ENCODE measurements around the gene CD248.
"Not testable (repeated sequence)": the region's sequence is repeated elsewhere in the genome, so short reads cannot be mapped to it uniquely, and the experiment has no call there.

CD248 gene

DNA sequence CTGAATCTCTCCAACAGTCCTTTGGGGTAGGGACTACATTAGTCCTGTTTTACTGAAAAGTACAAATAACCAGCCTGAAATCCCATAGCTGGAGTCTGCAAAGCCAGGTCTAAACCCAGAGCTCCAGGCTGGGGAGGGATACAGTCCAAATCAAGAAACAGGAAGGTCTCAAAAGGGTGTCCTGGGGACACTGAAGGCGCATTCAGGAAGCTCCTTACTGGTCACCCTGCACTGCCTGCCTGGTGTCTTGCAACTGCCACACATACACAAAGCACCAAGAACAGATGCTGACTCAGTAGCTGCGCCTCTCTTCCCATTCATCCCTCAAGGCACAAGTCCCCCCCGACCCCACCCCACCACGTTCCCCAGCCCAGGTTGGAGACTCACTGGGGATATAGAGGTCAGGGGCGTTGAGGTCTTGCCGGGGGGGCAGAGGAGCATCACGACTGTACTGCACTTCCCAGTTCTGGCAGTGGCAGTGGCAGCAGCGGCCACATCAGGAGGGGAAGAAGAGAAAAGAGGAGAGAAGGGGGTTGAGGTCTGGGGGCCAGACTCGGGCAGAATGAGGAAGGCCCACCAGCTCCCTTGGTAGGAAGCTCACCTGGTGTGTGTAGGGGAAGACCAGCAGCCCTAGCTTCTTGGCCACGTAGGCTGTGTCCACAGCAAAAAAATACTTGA lies 29.5 kb downstream of the CD248 start:
- DNase-seq = no peak

- DNase-seq = no peak
Observed at GRCh38 chr11:66286699-66287098, 30.1 kb downstream of the CD248 start.

GRCh38 chr11:66285250-66285947 lies 31.4 kb downstream of the CD248 start:
- DNase-seq = no peak

DNA sequence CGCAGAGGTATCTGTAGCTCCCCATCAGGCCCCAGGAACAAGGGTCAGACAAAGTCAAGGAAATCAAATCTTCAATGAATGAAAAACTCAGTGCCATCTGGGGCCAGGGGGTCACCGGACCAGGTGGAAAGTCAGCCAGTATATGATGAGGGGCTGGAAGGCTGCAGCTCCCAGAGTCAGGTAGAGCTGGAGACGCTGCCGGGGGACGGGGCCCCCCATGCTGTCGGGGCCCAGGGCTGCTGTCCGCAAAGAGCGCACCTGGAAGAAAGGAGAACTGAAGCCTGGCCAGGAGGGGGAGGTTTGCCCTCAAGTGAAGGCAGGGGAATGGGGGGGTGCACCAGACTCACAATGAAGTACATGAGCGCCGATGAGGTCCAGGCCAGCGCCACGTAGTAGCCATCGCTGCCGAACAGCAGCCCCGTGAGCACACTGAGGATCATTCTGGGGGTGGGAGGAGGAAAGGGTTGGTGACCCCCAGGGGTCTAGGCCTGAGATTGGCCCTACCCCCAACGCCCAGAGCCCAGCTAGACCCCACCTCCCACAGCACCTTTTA lies 32.2 kb downstream of the CD248 start:
- DNase-seq = no peak

DNA sequence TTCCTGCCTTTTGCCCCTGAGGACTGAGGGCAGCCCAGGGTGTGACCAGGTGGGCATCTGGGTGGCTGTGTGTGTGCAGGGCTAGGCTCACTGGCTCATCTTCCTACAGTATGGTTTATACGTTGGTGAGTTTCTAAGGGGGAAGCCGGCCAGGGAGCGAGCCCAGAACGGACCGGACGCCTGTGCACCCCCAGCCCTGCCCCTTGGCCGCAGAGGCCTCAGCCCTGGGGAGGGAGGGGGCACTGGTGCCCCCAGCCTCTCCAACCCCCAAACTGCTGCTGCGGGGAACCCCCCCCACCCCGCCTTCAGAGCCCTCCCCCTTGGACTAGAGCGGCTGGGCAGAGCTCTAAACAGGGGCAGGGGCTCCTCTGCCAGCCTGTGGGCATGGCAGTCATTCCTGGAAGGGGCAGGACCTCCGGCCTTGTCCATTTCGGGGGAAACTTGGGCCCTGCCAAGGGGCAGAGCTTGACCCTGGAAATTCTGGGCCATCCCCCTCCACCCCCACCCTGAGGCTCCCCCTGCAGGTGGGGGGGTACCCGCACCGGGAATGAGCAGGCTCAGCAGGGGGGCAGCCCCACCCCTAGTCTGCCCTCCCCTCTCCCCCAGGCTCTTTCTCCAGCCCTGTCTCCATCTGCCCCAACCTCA lies 33.3 kb downstream of the CD248 start:
- no peak for DNase-seq

GRCh38 chr11:66282468-66283455 lies 34.1 kb downstream of the CD248 start:
- peak; percentile 93 for DNase-seq

GRCh38 chr11:66281776-66282467 lies 34.9 kb downstream of the CD248 start:
- DNase-seq = no peak

- DNase-seq = no peak
Observed at GRCh38 chr11:66281001-66281400, 35.8 kb downstream of the CD248 start.

DNA sequence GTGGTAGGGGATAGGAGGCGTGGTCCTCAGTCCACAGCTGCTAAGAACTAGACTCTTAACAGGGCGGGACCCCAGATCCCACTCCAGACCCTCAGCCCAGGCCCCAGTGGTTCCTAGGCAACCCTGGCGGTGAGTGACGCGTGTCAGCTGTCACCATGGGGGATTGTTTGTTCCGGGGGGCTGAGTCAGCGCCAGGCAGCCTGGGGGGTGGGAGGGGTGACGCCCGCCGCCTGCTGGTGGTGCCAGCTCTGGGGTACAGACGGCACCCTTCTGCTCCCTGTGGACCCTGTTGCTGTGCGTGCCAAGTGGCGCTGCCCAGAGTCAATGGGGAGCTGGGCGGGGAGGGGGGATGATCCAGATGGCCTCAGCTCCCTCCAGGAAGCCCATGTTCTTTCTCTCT lies 36.4 kb downstream of the CD248 start:
- no peak for DNase-seq

GRCh38 chr11:66279092-66279734 lies 37.6 kb downstream of the CD248 start:
- DNase-seq = no peak

DNA sequence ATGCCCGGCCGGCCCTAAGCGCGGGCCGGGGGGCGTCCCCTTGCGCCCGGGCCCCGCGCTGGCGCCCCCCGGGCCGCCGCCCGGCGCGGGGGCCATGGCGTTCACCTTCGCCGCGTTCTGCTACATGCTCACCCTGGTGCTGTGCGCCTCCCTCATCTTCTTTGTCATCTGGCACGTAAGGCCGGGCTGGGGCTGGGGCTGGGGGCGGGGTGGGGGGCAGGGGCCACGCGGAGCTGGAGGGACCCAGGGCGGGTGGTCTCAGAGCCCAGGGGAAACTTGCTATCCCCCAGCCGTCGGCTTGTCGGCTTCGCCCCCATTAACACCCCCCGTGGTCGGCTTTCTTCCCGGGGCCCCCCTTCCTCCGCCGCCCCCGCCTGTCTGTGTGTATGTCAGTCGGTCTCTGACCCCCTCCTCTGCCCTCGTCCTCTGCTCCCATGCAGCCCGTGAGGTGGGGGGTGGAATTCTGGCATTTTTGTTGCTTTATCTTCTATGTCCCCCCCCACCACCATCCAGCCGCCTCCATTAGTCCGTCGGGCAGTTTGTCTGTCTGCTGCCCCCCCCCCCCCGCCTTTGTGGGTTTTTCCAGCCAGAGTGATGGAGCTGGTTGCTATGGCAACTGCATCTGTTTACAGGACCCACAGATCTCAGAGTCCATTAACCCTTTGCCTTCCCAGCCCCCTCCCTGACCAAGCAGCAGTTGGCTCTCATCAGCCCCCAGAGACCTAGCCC lies 38.3 kb downstream of the CD248 start:
- no peak for DNase-seq

- no peak for DNase-seq
Observed at GRCh38 chr11:66277471-66278362, 39.1 kb downstream of the CD248 start, which contains the start of gene CNIH2. Gene CNIH2 (plus strand): TSS chr11:66278175. CDS start chr11:66278457, 282 bp downstream.

DNA sequence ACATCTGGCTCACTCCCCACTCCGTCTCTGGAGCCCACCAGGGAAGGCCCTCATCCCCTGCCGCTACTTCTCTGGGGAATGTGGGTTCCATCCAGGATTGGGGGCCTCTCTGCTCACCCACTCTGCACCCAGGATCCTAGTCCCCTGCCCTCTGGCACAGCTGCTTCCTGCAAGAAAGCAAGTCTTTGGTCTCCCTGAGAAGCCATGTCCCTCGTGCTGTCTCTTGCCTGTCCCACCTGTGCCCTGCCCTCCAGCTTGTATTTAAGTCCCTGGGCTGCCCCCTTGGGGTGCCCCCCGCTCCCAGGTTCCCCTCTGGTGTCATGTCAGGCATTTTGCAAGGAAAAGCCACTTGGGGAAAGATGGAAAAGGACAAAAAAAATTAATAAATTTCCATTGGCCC lies 39.8 kb downstream of the CD248 start:
- DNase-seq = not testable (repeated sequence)

DNA sequence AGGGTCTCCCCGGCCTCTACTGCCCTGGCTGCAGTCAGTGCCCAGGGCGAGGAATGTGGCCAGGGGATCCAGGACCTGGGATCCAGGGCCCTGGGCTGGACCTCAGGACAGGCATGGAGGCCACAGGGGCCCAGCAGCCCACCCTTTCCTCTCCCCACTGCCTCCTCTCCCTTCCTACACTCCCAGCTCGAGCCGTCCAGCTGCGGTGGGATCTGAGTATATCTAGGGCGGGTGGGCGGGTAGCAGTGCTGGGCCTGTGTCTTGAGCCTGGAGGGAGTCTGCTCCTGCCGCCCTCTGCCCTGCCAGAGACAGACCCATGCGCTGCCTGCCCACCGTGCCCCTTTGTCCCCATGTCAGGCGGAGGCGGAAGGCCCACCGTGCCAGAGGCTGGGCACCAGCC lies 40.2 kb downstream of the CD248 start:
- DNase-seq = not testable (repeated sequence)

GRCh38 chr11:66275984-66276612 lies 40.7 kb downstream of the CD248 start:
- no peak for DNase-seq

DNA sequence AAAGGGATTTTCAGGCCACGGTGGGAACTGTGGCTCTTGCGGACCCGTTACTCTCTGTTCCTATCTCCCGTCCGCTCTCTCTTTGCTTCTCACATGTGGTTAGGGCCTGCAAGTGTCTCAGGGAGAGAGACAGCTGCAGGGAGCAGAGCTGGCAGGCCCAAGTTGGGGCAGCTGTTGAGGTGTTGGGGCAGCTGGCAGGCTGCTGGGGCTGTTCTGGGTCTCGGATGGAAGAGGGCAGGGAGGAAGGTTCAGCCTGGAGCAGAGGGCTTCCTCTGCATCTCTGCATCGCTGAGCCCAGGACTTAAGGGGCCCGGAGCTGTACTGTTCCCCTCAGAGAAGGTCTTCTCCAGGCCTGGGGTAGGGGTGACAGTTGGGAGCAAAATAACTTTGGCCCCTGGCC lies 41.4 kb downstream of the CD248 start:
- no peak for DNase-seq

GRCh38 chr11:66274219-66274618 lies 42.6 kb downstream of the CD248 start:
- no peak for DNase-seq

- no peak for DNase-seq
Observed at GRCh38 chr11:66272596-66272995, 44.2 kb downstream of the CD248 start.

DNA sequence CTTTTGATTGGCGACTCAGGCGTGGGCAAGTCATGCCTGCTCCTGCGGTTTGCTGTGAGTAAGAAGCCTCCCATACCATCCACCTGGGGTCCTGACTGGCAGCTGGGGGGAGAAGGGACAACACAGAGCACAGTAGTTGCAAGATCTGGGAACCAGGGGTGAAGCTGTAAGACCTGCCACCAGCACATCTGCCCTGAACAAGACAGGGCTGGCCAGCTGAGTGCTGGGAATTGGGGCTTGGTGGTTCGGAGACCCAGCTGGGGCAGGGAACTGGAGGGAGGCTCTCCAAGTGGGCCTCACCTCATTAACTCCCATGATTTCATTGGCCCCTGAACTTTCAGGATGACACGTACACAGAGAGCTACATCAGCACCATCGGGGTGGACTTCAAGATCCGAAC lies 45.0 kb downstream of the CD248 start:
- DNase-seq = no peak
